HCT116 (cell line): ENCODE measurements around the gene LRBA. TPM values are rescaled to one million over a fixed set of nuclear protein-coding genes. Genes with fewer than 3 reads are reported as not detected.

Experiments
- ATAC-seq: fragments of 200-7000 bp; cut with Tn5 transposase; 2 replicates; pipeline ENCODE4 v1.9.1; 2020; ENCODE audit warnings: mild to moderate bottlenecking, moderate library complexity
- BruUV-seq: library from RNA; stranded (reverse); fragments of 400-500 nt; replicated peaks from 2 replicates; lab custom pipeline; 2021; lab: Mats Ljungman, UMichigan
- CTCF ChIA-PET: fragments of 300-600 bp; sonication (Branson Sonifier 250); formaldehyde crosslinking; loops from one replicate; lab custom pipeline; 2021; ENCODE audit warnings: antibody characterized with exemption; lab: Charles Lee
- POLR2A ChIA-PET: fragments of 300-600, 350-600 bp; sonication (Branson Sonifier 250); formaldehyde crosslinking; loops from one replicate; lab custom pipeline; 2021; ENCODE audit warnings: antibody characterized with exemption; lab: Charles Lee
- RAD21 ChIA-PET, 2 experiments: fragments of 300-600 bp; sonication (Branson Sonifier 250); formaldehyde crosslinking; loops; one replicate each; lab custom pipeline; 2023; ENCODE audit warnings: low total read pairs in 2 of 2; ENCODE audit not compliant: uncharacterized antibody in 2 of 2, unreplicated experiment in 2 of 2, low non-redundant PET in 1 of 2; lab: Charles Lee
- DNase-seq: peaks from one replicate; pipeline ENCODE4 v3.0.0-alpha.2; 2010; ENCODE audit warnings: low read depth, low spot score
- H2AFZ ChIP-seq: fragments of 200-600 bp; shearing (Covaris generic), sonication (generic); 2 replicates; pipeline ENCODE4 v1.6.1; 2017; ENCODE audit warnings: low read depth, mixed run types, mixed read lengths, antibody characterized with exemption, low read length; ENCODE audit not compliant: poor library complexity, severe bottlenecking
- H3K27ac ChIP-seq: 2 replicates; pipeline ENCODE4 v1.5.1; 2012; ENCODE audit warnings: low read depth, low read length
- H3K27me3 ChIP-seq: fragments of 200-600 bp; sonication (generic); 2 replicates; pipeline ENCODE4 v1.6.1; 2016; ENCODE audit warnings: mixed run types, low read length, mixed read lengths; ENCODE audit not compliant: insufficient read depth
- H3K36me3 ChIP-seq, 2 experiments: fragments of 200-500 bp in 1 of 2; fragments of 200-600 bp in 1 of 2; sonication (Bioruptor generic) in 1 of 2; sonication (generic) in 1 of 2; 2 replicates each; pipeline versions ENCODE4 v1.5.1 to v1.6.1; 2014 to 2016; ENCODE audit warnings: low read length in 2 of 2, inconsistent platforms in 1 of 2, mixed read lengths in 1 of 2, mixed run types in 1 of 2; ENCODE audit not compliant: insufficient read depth in 2 of 2, control insufficient read depth in 1 of 2
- H3K4me1 ChIP-seq, 2 experiments: fragments of 200-600 bp in 1 of 2; sonication (generic) in 1 of 2; 2 replicates each; pipeline versions ENCODE4 v1.5.1 to v1.6.1; 2012 to 2017; ENCODE audit warnings: low read length in 2 of 2, inconsistent platforms in 1 of 2, mild to moderate bottlenecking in 1 of 2, mixed read lengths in 1 of 2, mixed run types in 1 of 2, moderate library complexity in 1 of 2; ENCODE audit not compliant: insufficient read depth in 2 of 2, control insufficient read depth in 1 of 2
- H3K4me2 ChIP-seq: fragments of 200-600 bp; sonication (generic); 2 replicates; pipeline ENCODE4 v1.6.1; 2017; ENCODE audit warnings: mixed run types, low read length, mixed read lengths
- H3K4me3 ChIP-seq, 2 experiments: fragments of 200-600 bp in 1 of 2; sonication (generic) in 1 of 2; replicated peaks in 1 of 2; 2 replicates each; pipeline ENCODE4 v1.5.1; 2011 to 2016; ENCODE audit warnings: low read length in 2 of 2, control low read depth in 1 of 2, low read depth in 1 of 2, mild to moderate bottlenecking in 1 of 2, mixed read lengths in 1 of 2, mixed run types in 1 of 2
- H3K79me2 ChIP-seq: fragments of 200-600 bp; sonication (generic); 2 replicates; pipeline ENCODE4 v1.6.1; 2017; ENCODE audit warnings: mild to moderate bottlenecking, mixed run types, low read length, moderate library complexity, mixed read lengths; ENCODE audit not compliant: insufficient read depth
- H3K9ac ChIP-seq: fragments of 200-600 bp; sonication (generic); 2 replicates; pipeline ENCODE4 v1.6.1; 2016; ENCODE audit warnings: low read length, mixed read lengths
- H3K9me2 ChIP-seq: fragments of 200-600 bp; sonication (generic), shearing (Covaris generic); 2 replicates; pipeline ENCODE4 v1.6.1; 2017; ENCODE audit warnings: mixed run types, mild to moderate bottlenecking, moderate library complexity; ENCODE audit not compliant: insufficient read depth
- H3K9me3 ChIP-seq, 2 experiments: fragments of 200-500 bp in 1 of 2; fragments of 200-600 bp in 1 of 2; sonication (Bioruptor generic) in 1 of 2; sonication (generic) in 1 of 2; 2 replicates each; pipeline ENCODE4 v1.6.1; 2014 to 2017; ENCODE audit warnings: low read length in 2 of 2, mixed read lengths in 2 of 2, inconsistent platforms in 1 of 2, low read depth in 1 of 2, mild to moderate bottlenecking in 1 of 2, mixed run types in 1 of 2, moderate library complexity in 1 of 2; ENCODE audit not compliant: control insufficient read depth in 1 of 2, insufficient read depth in 1 of 2
- H4K20me1 ChIP-seq: fragments of 200-600 bp; sonication (generic), shearing (Covaris generic); 2 replicates; pipeline ENCODE4 v1.6.1; 2017; ENCODE audit warnings: mixed run types, mild to moderate bottlenecking, moderate library complexity; ENCODE audit not compliant: insufficient read depth
- CBX3 ChIP-seq: IDR thresholded peaks from 2 replicates; pipeline ENCODE4 v1.6.1; 2012; ENCODE audit warnings: low read depth
- CEBPB ChIP-seq: IDR thresholded peaks from 2 replicates; pipeline ENCODE4 v1.6.1; 2012; ENCODE audit warnings: low read depth
- CTCF ChIP-seq, 3 experiments: fragments of 200-600 bp in 1 of 3; sonication (generic) in 1 of 3; IDR thresholded peaks in 2 of 3; conservative IDR thresholded peaks in 1 of 3; 2 replicates each; pipeline ENCODE4 v1.5.1; 2012 to 2017; ENCODE audit warnings: low read depth in 2 of 3, low read length in 2 of 3, antibody characterized with exemption in 1 of 3, borderline replicate concordance in 1 of 3, control low read depth in 1 of 3, mild to moderate bottlenecking in 1 of 3, mixed read lengths in 1 of 3, mixed run types in 1 of 3, moderate library complexity in 1 of 3; ENCODE audit not compliant: insufficient read depth in 1 of 3
- EGR1 ChIP-seq: IDR thresholded peaks from 2 replicates; pipeline ENCODE4 v1.6.1; 2012; ENCODE audit warnings: low read depth
- ELF1 ChIP-seq: IDR thresholded peaks from 2 replicates; pipeline ENCODE4 v1.6.1; 2012; ENCODE audit warnings: low read depth, borderline replicate concordance
- EZH2 ChIP-seq: fragments of 200-600 bp; sonication (generic); IDR thresholded peaks from 2 replicates; pipeline ENCODE4 v1.6.1; 2017; ENCODE audit warnings: antibody characterized with exemption, mixed run types
- EZH2phosphoT487 ChIP-seq: fragments of 200-600 bp; IDR thresholded peaks from 2 replicates; pipeline ENCODE4 v1.6.1; 2018; ENCODE audit warnings: antibody characterized with exemption, borderline replicate concordance
- FOSL1 ChIP-seq: IDR thresholded peaks from 2 replicates; pipeline ENCODE4 v1.6.1; 2012; ENCODE audit warnings: low read depth
- JUND ChIP-seq: IDR thresholded peaks from 2 replicates; pipeline ENCODE4 v1.6.1; 2012
- POLR2A ChIP-seq: IDR thresholded peaks from 2 replicates; pipeline ENCODE4 v1.7.0; 2011; ENCODE audit warnings: borderline replicate concordance; ENCODE audit not compliant: insufficient read depth, insufficient read length; ENCODE audit errors: extremely low read depth
- POLR2AphosphoS5 ChIP-seq: IDR thresholded peaks from 2 replicates; pipeline ENCODE4 v1.6.1; 2011; ENCODE audit warnings: mild to moderate bottlenecking, low read depth, low read length, moderate library complexity
- RAD21 ChIP-seq: IDR thresholded peaks from 2 replicates; pipeline ENCODE4 v1.6.1; 2012; ENCODE audit warnings: low read depth, mild to moderate bottlenecking
- SIN3A ChIP-seq: IDR thresholded peaks from 2 replicates; pipeline ENCODE4 v1.6.1; 2012; ENCODE audit warnings: low read depth
- SP1 ChIP-seq: IDR thresholded peaks from 2 replicates; pipeline ENCODE4 v1.6.1; 2012; ENCODE audit warnings: low read depth
- TCF7L2 ChIP-seq: IDR thresholded peaks from 2 replicates; pipeline ENCODE4 v1.7.0; 2011; ENCODE audit warnings: borderline replicate concordance, inconsistent platforms; ENCODE audit not compliant: insufficient read depth, insufficient read length; ENCODE audit errors: extremely low read depth
- YY1 ChIP-seq: IDR thresholded peaks from 2 replicates; pipeline ENCODE4 v1.6.1; 2011; ENCODE audit warnings: low read length, low read depth, moderate library complexity, mild to moderate bottlenecking; ENCODE audit not compliant: insufficient replicate concordance; ENCODE audit errors: extremely low read depth
- ZNF274 ChIP-seq: fragments of 200-500 bp; sonication (Bioruptor generic); IDR thresholded peaks from 2 replicates; pipeline ENCODE4 v1.6.1; 2014; ENCODE audit warnings: mild to moderate bottlenecking, low read depth, low read length, inconsistent platforms
- intact Hi-C: fragments of 100-400 bp; cut with micrococcal nuclease; formaldehyde crosslinking; loops from 2 replicates; pipeline ENCODE4 v1.10.0; 2022
- total RNA-seq: library from RNA; stranded (reverse); gene quantifications from one replicate; pipeline ENCODE4 v1.2.1, GENCODE V29; 2021; ENCODE audit not compliant: unreplicated experiment
- TF ChIP-seq, protein P1 (sequence below): IDR thresholded peaks from 2 replicates; pipeline ENCODE4 v1.6.1; 2012; ENCODE audit warnings: low read depth
- TF ChIP-seq, protein P2 (sequence below): IDR thresholded peaks from 2 replicates; pipeline ENCODE4 v1.6.1; 2011; ENCODE audit warnings: mild to moderate bottlenecking, low read length, moderate library complexity; ENCODE audit not compliant: insufficient replicate concordance; ENCODE audit errors: extremely low read depth
- TF ChIP-seq, protein P3 (sequence below): IDR thresholded peaks from 2 replicates; pipeline ENCODE4 v1.6.1; 2012

The LRBA gene
- total RNA-seq, 1 experiment from 2014 or later, result 79.8 TPM

GRCh38 chr4:150501009-150501727 is 513.9 kb downstream of the LRBA start:
- RAD21 ChIA-PET, result no interaction called here
- TF ChIP-seq POLR2AphosphoS5 (no peak), YY1 (no peak), SP1 (no peak), CBX3 (no peak), TCF7L2 (no peak), SIN3A (no peak), POLR2A (no peak), EZH2phosphoT487 (no peak), ZNF274 (no peak), CTCF (IDR thresholded peaks at IDR 0.05 in 2 of 3, conservative IDR thresholded peaks at IDR 0.05 in 1 of 3; ENCODE audit: borderline replicate concordance in 1 of 3, insufficient read depth in 1 of 3, low read depth in 2 of 3, low read length in 2 of 3) (no peak), JUND (0 out of 2 replicates have a peak, but pooled peaks have one; percentile 24), ELF1 (no peak), EGR1 (no peak), EZH2 (no peak), CEBPB (peak; percentile 95), RAD21 (no peak), FOSL1 (no peak)
- TF ChIP-seq, protein P1, sequence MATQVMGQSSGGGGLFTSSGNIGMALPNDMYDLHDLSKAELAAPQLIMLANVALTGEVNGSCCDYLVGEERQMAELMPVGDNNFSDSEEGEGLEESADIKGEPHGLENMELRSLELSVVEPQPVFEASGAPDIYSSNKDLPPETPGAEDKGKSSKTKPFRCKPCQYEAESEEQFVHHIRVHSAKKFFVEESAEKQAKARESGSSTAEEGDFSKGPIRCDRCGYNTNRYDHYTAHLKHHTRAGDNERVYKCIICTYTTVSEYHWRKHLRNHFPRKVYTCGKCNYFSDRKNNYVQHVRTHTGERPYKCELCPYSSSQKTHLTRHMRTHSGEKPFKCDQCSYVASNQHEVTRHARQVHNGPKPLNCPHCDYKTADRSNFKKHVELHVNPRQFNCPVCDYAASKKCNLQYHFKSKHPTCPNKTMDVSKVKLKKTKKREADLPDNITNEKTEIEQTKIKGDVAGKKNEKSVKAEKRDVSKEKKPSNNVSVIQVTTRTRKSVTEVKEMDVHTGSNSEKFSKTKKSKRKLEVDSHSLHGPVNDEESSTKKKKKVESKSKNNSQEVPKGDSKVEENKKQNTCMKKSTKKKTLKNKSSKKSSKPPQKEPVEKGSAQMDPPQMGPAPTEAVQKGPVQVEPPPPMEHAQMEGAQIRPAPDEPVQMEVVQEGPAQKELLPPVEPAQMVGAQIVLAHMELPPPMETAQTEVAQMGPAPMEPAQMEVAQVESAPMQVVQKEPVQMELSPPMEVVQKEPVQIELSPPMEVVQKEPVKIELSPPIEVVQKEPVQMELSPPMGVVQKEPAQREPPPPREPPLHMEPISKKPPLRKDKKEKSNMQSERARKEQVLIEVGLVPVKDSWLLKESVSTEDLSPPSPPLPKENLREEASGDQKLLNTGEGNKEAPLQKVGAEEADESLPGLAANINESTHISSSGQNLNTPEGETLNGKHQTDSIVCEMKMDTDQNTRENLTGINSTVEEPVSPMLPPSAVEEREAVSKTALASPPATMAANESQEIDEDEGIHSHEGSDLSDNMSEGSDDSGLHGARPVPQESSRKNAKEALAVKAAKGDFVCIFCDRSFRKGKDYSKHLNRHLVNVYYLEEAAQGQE, result no peak
- TF ChIP-seq, protein P2, sequence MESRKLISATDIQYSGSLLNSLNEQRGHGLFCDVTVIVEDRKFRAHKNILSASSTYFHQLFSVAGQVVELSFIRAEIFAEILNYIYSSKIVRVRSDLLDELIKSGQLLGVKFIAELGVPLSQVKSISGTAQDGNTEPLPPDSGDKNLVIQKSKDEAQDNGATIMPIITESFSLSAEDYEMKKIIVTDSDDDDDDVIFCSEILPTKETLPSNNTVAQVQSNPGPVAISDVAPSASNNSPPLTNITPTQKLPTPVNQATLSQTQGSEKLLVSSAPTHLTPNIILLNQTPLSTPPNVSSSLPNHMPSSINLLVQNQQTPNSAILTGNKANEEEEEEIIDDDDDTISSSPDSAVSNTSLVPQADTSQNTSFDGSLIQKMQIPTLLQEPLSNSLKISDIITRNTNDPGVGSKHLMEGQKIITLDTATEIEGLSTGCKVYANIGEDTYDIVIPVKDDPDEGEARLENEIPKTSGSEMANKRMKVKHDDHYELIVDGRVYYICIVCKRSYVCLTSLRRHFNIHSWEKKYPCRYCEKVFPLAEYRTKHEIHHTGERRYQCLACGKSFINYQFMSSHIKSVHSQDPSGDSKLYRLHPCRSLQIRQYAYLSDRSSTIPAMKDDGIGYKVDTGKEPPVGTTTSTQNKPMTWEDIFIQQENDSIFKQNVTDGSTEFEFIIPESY, result no peak
- TF ChIP-seq, protein P3, sequence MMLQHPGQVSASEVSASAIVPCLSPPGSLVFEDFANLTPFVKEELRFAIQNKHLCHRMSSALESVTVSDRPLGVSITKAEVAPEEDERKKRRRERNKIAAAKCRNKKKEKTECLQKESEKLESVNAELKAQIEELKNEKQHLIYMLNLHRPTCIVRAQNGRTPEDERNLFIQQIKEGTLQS, result peak; percentile 25; the same call in 1 of the 2 replicates

More at GRCh38 chr4:150501009-150501727, 513.9 kb downstream of the LRBA start:
- Histone ChIP-seq H3K79me2 (no peaks in the 10 kb centered on the region), H3K9ac (no peak overlapping the region), H3K4me1 (no peaks in the 10 kb centered on the region), H3K9me3 (no peaks in the 10 kb centered on the region), H3K4me3 (no peak overlapping the region), H3K4me2 (no peak overlapping the region), H3K27ac (no peak overlapping the region), H3K9me2 (no peaks in the 10 kb centered on the region), H4K20me1 (no peaks in the 10 kb centered on the region), H3K27me3 (no peaks in the 10 kb centered on the region), H3K36me3 (no peaks in the 10 kb centered on the region), H2AFZ (no peak overlapping the region)
- ATAC-seq, result no peak
- ChIA-PET CTCF (no interaction called here), POLR2A (no interaction called here)
- intact Hi-C loops, result no loop called here
- DNase-seq, result no peak
- BruUV-seq, result no TSS peak
